PC-9 (cell line): ENCODE results near the gene TTC5. TPM values are rescaled to one million over a fixed set of nuclear protein-coding genes. Genes with fewer than 3 reads are reported as not detected.

ENCODE experiments used
- BruUV-seq: library from RNA; stranded (reverse); fragments of 400-500 nt; replicated peaks from 2 replicates; lab custom pipeline; 2021; lab: Mats Ljungman, UMichigan
- CTCF ChIA-PET: fragments of 300-600 bp; sonication (Branson Sonifier 250); formaldehyde crosslinking; loops from one replicate; lab custom pipeline; 2022; ENCODE audit warnings: antibody characterized with exemption; lab: Charles Lee
- POLR2A ChIA-PET: fragments of 300-600 bp; sonication (Branson Sonifier 250); formaldehyde crosslinking; loops from one replicate; lab custom pipeline; 2022; ENCODE audit warnings: antibody characterized with exemption; ENCODE audit not compliant: unreplicated experiment; lab: Charles Lee
- DNase-seq, 2 experiments: peaks; one replicate each; pipeline versions ENCODE4 v3.0.0 to v3.0.0-alpha.2; 2015 to 2022; ENCODE audit warnings: mixed read lengths in 1 of 2
- H2AFZ ChIP-seq: fragments of 200-600 bp; sonication (generic); 2 replicates; pipeline ENCODE4 v1.8.1; 2017; ENCODE audit warnings: antibody characterized with exemption
- H3F3A ChIP-seq: fragments of 200-600 bp; sonication (generic); 2 replicates; pipeline ENCODE4 v1.8.1; 2017; ENCODE audit warnings: antibody characterized with exemption, mild to moderate bottlenecking, low read depth; ENCODE audit not compliant: insufficient read depth
- H3K27ac ChIP-seq: fragments of 200-600 bp; sonication (generic); 2 replicates; pipeline ENCODE4 v1.6.1; 2016; ENCODE audit warnings: mixed run types
- H3K27me3 ChIP-seq: fragments of 200-600 bp; sonication (generic); 2 replicates; pipeline ENCODE4 v1.6.1; 2016; ENCODE audit warnings: low read depth, mixed run types; ENCODE audit not compliant: insufficient read depth
- H3K36me3 ChIP-seq: fragments of 200-600 bp; sonication (generic); 2 replicates; pipeline ENCODE4 v1.6.1; 2016; ENCODE audit warnings: low read depth, mixed run types
- H3K4me1 ChIP-seq: fragments of 200-600 bp; sonication (generic); replicated peaks from 2 replicates; pipeline ENCODE4 v1.6.1; 2016; ENCODE audit warnings: mixed run types; ENCODE audit not compliant: insufficient read depth
- H3K4me2 ChIP-seq: fragments of 200-600 bp; sonication (generic); 2 replicates; pipeline ENCODE4 v1.6.1; 2017; ENCODE audit warnings: mixed run types
- H3K4me3 ChIP-seq: fragments of 200-600 bp; sonication (generic); 2 replicates; pipeline ENCODE4 v1.6.1; 2016; ENCODE audit warnings: mixed run types
- H3K79me2 ChIP-seq: fragments of 200-600 bp; sonication (generic); 2 replicates; pipeline ENCODE4 v1.6.1; 2017; ENCODE audit warnings: low read depth, mixed run types
- H3K9me2 ChIP-seq: fragments of 200-600 bp; sonication (generic); 2 replicates; pipeline ENCODE4 v1.8.1; 2017; ENCODE audit warnings: mild to moderate bottlenecking; ENCODE audit not compliant: insufficient read depth
- H3K9me3 ChIP-seq: fragments of 200-600 bp; sonication (generic); 2 replicates; pipeline ENCODE4 v1.8.1; 2016; ENCODE audit warnings: low read depth; ENCODE audit not compliant: insufficient read depth
- H4K20me1 ChIP-seq: fragments of 200-600 bp; sonication (generic); 2 replicates; pipeline ENCODE4 v1.8.1; 2017; ENCODE audit not compliant: insufficient read depth
- CTCF ChIP-seq: fragments of 200-600 bp; sonication (generic); conservative IDR thresholded peaks from 2 replicates; pipeline ENCODE4 v1.6.1; 2017; ENCODE audit warnings: mixed run types, antibody characterized with exemption, mild to moderate bottlenecking, moderate library complexity
- EZH2 ChIP-seq: fragments of 200-600 bp; sonication (generic); IDR thresholded peaks from 2 replicates; pipeline ENCODE4 v1.8.0; 2017; ENCODE audit warnings: antibody characterized with exemption, low read depth
- intact Hi-C: fragments of 100-400 bp; cut with micrococcal nuclease; formaldehyde crosslinking; loops from one replicate; pipeline ENCODE4 v1.10.0; 2022; ENCODE audit not compliant: unreplicated experiment
- total RNA-seq: library from RNA; stranded (reverse); gene quantifications from 2 replicates; pipeline ENCODE4 v1.2.3, GENCODE V29; 2021

The TTC5 gene
- total RNA-seq, 1 experiment from 2014 or later, result 12.6 TPM

GRCh38 chr14:20334017-20334416, 28.3 kb upstream of the TTC5 start:
- Histone ChIP-seq H3K9me2 (no peaks in the 10 kb centered on the region), H3K79me2 (peaks cover 38% of the 10 kb centered on the region), H3K27me3 (no peaks in the 10 kb centered on the region), H3K4me1 (peaks cover 12% of the 10 kb centered on the region; the same call in 1 of the 2 replicates), H3K4me2 (peak overlapping the region; percentile 89; the same call in 1 of the 2 replicates), H3K9me3 (no peaks in the 10 kb centered on the region), H3K36me3 (no peaks in the 10 kb centered on the region), H3F3A (peaks cover 4% of the 10 kb centered on the region; the same call in 1 of the 2 replicates), H3K27ac (no peak overlapping the region), H4K20me1 (no peaks in the 10 kb centered on the region), H2AFZ (no peak overlapping the region), H3K4me3 (no peak overlapping the region)
- TF ChIP-seq EZH2 (no peak), CTCF (no peak)
- no peak for DNase-seq
- BruUV-seq, result no TSS peak
- POLR2A ChIA-PET, result no interaction called here
- intact Hi-C loops, result no loop called here
- CTCF ChIA-PET, result no interaction called here

- DNase-seq, result no peak
- intact Hi-C loops, result no loop called here
- TF ChIP-seq EZH2, result no peak
- no peak for TF ChIP-seq CTCF
- Histone ChIP-seq H3K4me1 (peaks cover 12% of the 10 kb centered on the region; the same call in 1 of the 2 replicates), H3K27me3 (no peaks in the 10 kb centered on the region), H4K20me1 (no peaks in the 10 kb centered on the region), H2AFZ (no peak overlapping the region), H3K9me3 (no peaks in the 10 kb centered on the region), H3K36me3 (no peaks in the 10 kb centered on the region), H3F3A (peaks cover 4% of the 10 kb centered on the region; the same call in 1 of the 2 replicates), H3K79me2 (peaks cover 42% of the 10 kb centered on the region), H3K9me2 (no peaks in the 10 kb centered on the region), H3K4me3 (peak overlapping the region; percentile 88; the same call in 1 of the 2 replicates), H3K27ac (no peak overlapping the region), H3K4me2 (peak overlapping the region; percentile 89)
- POLR2A ChIA-PET, result no interaction called here
- CTCF ChIA-PET, result no interaction called here
- BruUV-seq, result no TSS peak
Measured at GRCh38 chr14:20333494-20333841, 27.7 kb upstream of the TTC5 start.

- H3K9me3 ChIP-seq, result no peaks in the 10 kb centered on the region
- intact Hi-C loops, result no loop called here
- peaks cover 7% of the 10 kb centered on the region; the same call in 1 of the 2 replicates for H3F3A ChIP-seq
- TSS peak; percentile 80 for BruUV-seq
- H3K4me2 ChIP-seq, result peak within 1 kb of the TSS; percentile 89
- peaks cover 42% of the 10 kb centered on the region for H3K79me2 ChIP-seq
- CTCF ChIA-PET, result no interaction called here
- POLR2A ChIA-PET, result interaction anchor here (0.5 kb wide), 2 partner anchors 9 to 129 kb away, joined by 5 to 16 read pairs; partner anchors contain the start of gene PIP4P1
- H3K27ac ChIP-seq, result peak within 1 kb of the TSS; percentile 56
- H3K4me1 ChIP-seq, result peaks cover 12% of the 10 kb centered on the region; the same call in 1 of the 2 replicates
- H3K36me3 ChIP-seq, result no peaks in the 10 kb centered on the region
- H2AFZ ChIP-seq, result peak within 1 kb of the TSS; percentile 87
- H3K9me2 ChIP-seq, result no peaks in the 10 kb centered on the region
- H4K20me1 ChIP-seq, result no peaks in the 10 kb centered on the region
- peak within 1 kb of the TSS; percentile 88 for H3K4me3 ChIP-seq
- TF ChIP-seq CTCF, result no peak
- no peak for TF ChIP-seq EZH2
- DNase-seq, result peak; percentile 42 to 84
- H3K27me3 ChIP-seq, result no peaks in the 10 kb centered on the region
Measured at GRCh38 chr14:20332788-20333493, 27.2 kb upstream of the TTC5 start, which contains the start of gene CCNB1IP1. CCNB1IP1 (minus strand) TSS chr14:20333279; CDS start chr14:20316523, 16,756 bp downstream.
